ENCODE measurements around the gene CCDC85A.

The CCDC85A gene

GRCh38 chr2:56215911-56216310 lies 32.1 kb downstream of the CCDC85A start:
- Histone ChIP-seq H3K36me3 (ENCODE audit: control insufficient read depth in 4 of 4, insufficient read depth in 4 of 4, low read length in 3 of 4) (no peaks in the 10 kb centered on the region), H3K27ac (ENCODE audit: insufficient read depth in 1 of 2, low read depth in 1 of 2, low read length in 2 of 2, poor library complexity in 1 of 2, severe bottlenecking in 2 of 2) (no peak overlapping the region), H3K4me1 (ENCODE audit: control extremely low read depth in 1 of 4, control insufficient read depth in 4 of 4, insufficient read depth in 4 of 4, low read length in 3 of 4) (no peaks in the 10 kb centered on the region), H3K9me3 (ENCODE audit: control extremely low read depth in 1 of 5, control insufficient read depth in 4 of 5, insufficient read depth in 2 of 5, low read depth in 1 of 5, low read length in 4 of 5) (no peaks in the 10 kb centered on the region), H3K4me3 (ENCODE audit: control insufficient read depth in 1 of 7, extremely low read depth in 1 of 7, insufficient read depth in 4 of 7, low read depth in 2 of 7, low read length in 6 of 7) (no peak overlapping the region), H3K27me3 (replicated peaks in 2 of 5; ENCODE audit: control insufficient read depth in 4 of 5, insufficient read depth in 5 of 5, low read length in 4 of 5) (peaks cover 0 to 3% (median 0%) of the 10 kb centered on the region in 5 experiments)
- no peak for DNase-seq
- ChIA-PET POLR2A (no interaction called here), CTCF (no interaction called here)
- WGBS (ENCODE audit: insufficient coverage) = no CpG with 5 or more reads among the region's 2 CpGs

DNA sequence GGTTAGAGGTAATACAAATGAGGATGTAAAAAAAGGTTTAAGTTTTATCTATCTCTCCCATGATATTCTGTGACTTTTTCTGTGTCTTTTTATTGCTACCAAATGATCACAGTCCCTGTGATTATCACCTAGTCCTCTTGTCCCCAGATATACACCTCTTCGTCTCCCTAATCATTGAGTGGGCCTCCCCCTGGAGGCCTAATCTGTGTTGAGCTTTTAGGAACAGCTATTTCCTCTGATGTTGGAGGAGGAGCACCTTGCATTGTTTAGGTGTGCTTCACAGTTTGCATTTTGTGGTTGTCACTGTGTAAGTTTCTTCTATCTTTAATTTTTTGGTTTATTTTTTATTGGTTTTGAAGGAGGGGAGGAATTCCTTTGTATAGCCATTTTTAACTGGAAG lies 33.3 kb downstream of the CCDC85A start:
- POLR2A ChIA-PET = no interaction called here
- no peak for DNase-seq
- WGBS (ENCODE audit: insufficient coverage) = 100% methylated on average over 1 of the region's 1 CpG

DNA sequence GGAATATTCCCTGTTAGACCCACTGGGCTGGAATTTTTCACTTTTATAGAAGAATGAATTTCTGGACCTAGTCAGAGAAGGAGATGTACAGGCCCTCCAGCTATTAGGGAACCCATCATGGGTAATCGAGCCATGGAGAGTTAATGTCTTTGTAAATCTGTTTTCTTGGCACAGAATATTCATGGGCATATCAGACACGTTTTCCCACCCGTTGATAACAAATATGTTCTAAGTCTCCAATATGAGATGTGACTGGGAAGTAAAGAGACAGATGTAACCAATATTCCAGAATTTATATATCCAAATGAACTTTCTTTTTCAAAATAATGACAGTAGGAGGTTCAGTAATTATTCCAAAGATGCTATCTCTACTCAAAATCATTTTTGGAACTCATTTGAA lies 38.7 kb downstream of the CCDC85A start:
- ChIA-PET CTCF (no interaction called here), POLR2A (no interaction called here)
- H3K4me1 ChIP-seq (ENCODE audit: control extremely low read depth in 1 of 4, control insufficient read depth in 4 of 4, insufficient read depth in 4 of 4, low read length in 3 of 4) = no peaks in the 10 kb centered on the region
- no peaks in the 10 kb centered on the region for H3K36me3 ChIP-seq (ENCODE audit: control insufficient read depth in 4 of 4, insufficient read depth in 4 of 4, low read length in 3 of 4)
- H3K27ac ChIP-seq (ENCODE audit: insufficient read depth in 1 of 2, low read depth in 1 of 2, low read length in 2 of 2, poor library complexity in 1 of 2, severe bottlenecking in 2 of 2) = no peak overlapping the region
- WGBS (ENCODE audit: insufficient coverage) = 95% methylated on average over 3 of the region's 3 CpGs
- no peak overlapping the region for H3K4me3 ChIP-seq (ENCODE audit: control insufficient read depth in 1 of 7, extremely low read depth in 1 of 7, insufficient read depth in 4 of 7, low read depth in 2 of 7, low read length in 6 of 7)
- H3K9me3 ChIP-seq (ENCODE audit: control extremely low read depth in 1 of 5, control insufficient read depth in 4 of 5, insufficient read depth in 2 of 5, low read depth in 1 of 5, low read length in 4 of 5) = no peaks in the 10 kb centered on the region
- H3K27me3 ChIP-seq (replicated peaks in 2 of 5; ENCODE audit: control insufficient read depth in 4 of 5, insufficient read depth in 5 of 5, low read length in 4 of 5) = no peaks in the 10 kb centered on the region
- DNase-seq = no peak

More for the DNA sequence above, 33.3 kb downstream of the CCDC85A start:
- Histone ChIP-seq H3K27ac (ENCODE audit: insufficient read depth in 1 of 2, low read depth in 1 of 2, low read length in 2 of 2, poor library complexity in 1 of 2, severe bottlenecking in 2 of 2) (no peak overlapping the region), H3K27me3 (replicated peaks in 2 of 5; ENCODE audit: control insufficient read depth in 4 of 5, insufficient read depth in 5 of 5, low read length in 4 of 5) (no peaks in the 10 kb centered on the region), H3K36me3 (ENCODE audit: control insufficient read depth in 4 of 4, insufficient read depth in 4 of 4, low read length in 3 of 4) (no peaks in the 10 kb centered on the region), H3K9me3 (ENCODE audit: control extremely low read depth in 1 of 5, control insufficient read depth in 4 of 5, insufficient read depth in 2 of 5, low read depth in 1 of 5, low read length in 4 of 5) (no peaks in the 10 kb centered on the region), H3K4me3 (ENCODE audit: control insufficient read depth in 1 of 7, extremely low read depth in 1 of 7, insufficient read depth in 4 of 7, low read depth in 2 of 7, low read length in 6 of 7) (no peak overlapping the region), H3K4me1 (ENCODE audit: control extremely low read depth in 1 of 4, control insufficient read depth in 4 of 4, insufficient read depth in 4 of 4, low read length in 3 of 4) (no peaks in the 10 kb centered on the region)
- CTCF ChIA-PET = interaction anchor here (1.6 kb wide), 1 partner anchor 18 kb away, joined by 3 read pairs; no protein-coding TSS in a partner anchor

- no CpG with 5 or more reads among the region's 1 CpG for WGBS (ENCODE audit: insufficient coverage)
- Histone ChIP-seq H3K4me1 (ENCODE audit: control extremely low read depth in 1 of 4, control insufficient read depth in 4 of 4, insufficient read depth in 4 of 4, low read length in 3 of 4) (no peaks in the 10 kb centered on the region), H3K9me3 (ENCODE audit: control extremely low read depth in 1 of 5, control insufficient read depth in 4 of 5, insufficient read depth in 2 of 5, low read depth in 1 of 5, low read length in 4 of 5) (no peaks in the 10 kb centered on the region), H3K27ac (ENCODE audit: insufficient read depth in 1 of 2, low read depth in 1 of 2, low read length in 2 of 2, poor library complexity in 1 of 2, severe bottlenecking in 2 of 2) (no peak overlapping the region), H3K27me3 (replicated peaks in 2 of 5; ENCODE audit: control insufficient read depth in 4 of 5, insufficient read depth in 5 of 5, low read length in 4 of 5) (no peaks in the 10 kb centered on the region), H3K4me3 (ENCODE audit: control insufficient read depth in 1 of 7, extremely low read depth in 1 of 7, insufficient read depth in 4 of 7, low read depth in 2 of 7, low read length in 6 of 7) (no peak overlapping the region), H3K36me3 (ENCODE audit: control insufficient read depth in 4 of 4, insufficient read depth in 4 of 4, low read length in 3 of 4) (no peaks in the 10 kb centered on the region)
- POLR2A ChIA-PET = interaction anchor here (0.6 kb wide), 1 partner anchor 817 kb away, joined by 3 read pairs; no protein-coding TSS in a partner anchor
- DNase-seq = no peak
- CTCF ChIA-PET = interaction anchor here (0.7 kb wide), 1 partner anchor 491 kb away, joined by 3 read pairs; no protein-coding TSS in a partner anchor
Observed at GRCh38 chr2:56224316-56224715, 40.5 kb downstream of the CCDC85A start.

DNA sequence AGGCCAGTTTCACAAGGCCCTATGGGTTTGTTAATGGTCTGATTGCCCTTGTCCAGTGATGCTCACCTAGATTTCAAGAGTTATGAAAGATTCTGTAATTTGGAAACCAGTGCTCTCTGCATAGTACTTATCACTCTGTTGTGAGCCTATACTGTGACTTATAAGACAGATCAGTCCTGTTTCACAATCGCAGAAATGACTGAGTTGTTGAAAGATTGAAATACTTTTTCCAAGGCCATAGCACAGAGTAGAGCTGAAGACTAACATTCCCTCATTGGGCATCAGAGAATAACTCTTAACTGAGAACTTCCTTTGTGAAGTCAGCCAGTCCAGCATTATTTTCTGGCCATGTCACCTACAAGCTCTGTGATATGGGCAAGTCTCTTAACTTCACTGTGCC lies 44.0 kb downstream of the CCDC85A start:
- no peaks in the 10 kb centered on the region for H3K9me3 ChIP-seq (ENCODE audit: control extremely low read depth in 1 of 5, control insufficient read depth in 4 of 5, insufficient read depth in 2 of 5, low read depth in 1 of 5, low read length in 4 of 5)
- no peaks in the 10 kb centered on the region for H3K4me1 ChIP-seq (ENCODE audit: control extremely low read depth in 1 of 4, control insufficient read depth in 4 of 4, insufficient read depth in 4 of 4, low read length in 3 of 4)
- peaks cover 0 to 2% (median 0%) of the 10 kb centered on the region in 5 experiments for H3K27me3 ChIP-seq (replicated peaks in 2 of 5; ENCODE audit: control insufficient read depth in 4 of 5, insufficient read depth in 5 of 5, low read length in 4 of 5)
- ChIA-PET CTCF (no interaction called here), POLR2A (no interaction called here)
- no peaks in the 10 kb centered on the region for H3K36me3 ChIP-seq (ENCODE audit: control insufficient read depth in 4 of 4, insufficient read depth in 4 of 4, low read length in 3 of 4)
- no peak for DNase-seq
- 88% methylated on average over 1 of the region's 1 CpG for WGBS (ENCODE audit: insufficient coverage)
- H3K4me3 ChIP-seq (ENCODE audit: control insufficient read depth in 1 of 7, extremely low read depth in 1 of 7, insufficient read depth in 4 of 7, low read depth in 2 of 7, low read length in 6 of 7) = no peak overlapping the region
- H3K27ac ChIP-seq (ENCODE audit: insufficient read depth in 1 of 2, low read depth in 1 of 2, low read length in 2 of 2, poor library complexity in 1 of 2, severe bottlenecking in 2 of 2) = no peak overlapping the region

GRCh38 chr2:56229397-56230060 lies 45.7 kb downstream of the CCDC85A start:
- H3K4me3 ChIP-seq (ENCODE audit: control insufficient read depth in 1 of 7, extremely low read depth in 1 of 7, insufficient read depth in 4 of 7, low read depth in 2 of 7, low read length in 6 of 7) = no peak overlapping the region
- no peaks in the 10 kb centered on the region for H3K4me1 ChIP-seq (ENCODE audit: control extremely low read depth in 1 of 4, control insufficient read depth in 4 of 4, insufficient read depth in 4 of 4, low read length in 3 of 4)
- CTCF ChIA-PET = interaction anchor here (0.7 kb wide), 1 partner anchor 9 kb away, joined by 3 read pairs; no protein-coding TSS in a partner anchor
- H3K27ac ChIP-seq (ENCODE audit: insufficient read depth in 1 of 2, low read depth in 1 of 2, low read length in 2 of 2, poor library complexity in 1 of 2, severe bottlenecking in 2 of 2) = no peak overlapping the region
- POLR2A ChIA-PET = no interaction called here
- no peak for DNase-seq
- H3K27me3 ChIP-seq (replicated peaks in 2 of 5; ENCODE audit: control insufficient read depth in 4 of 5, insufficient read depth in 5 of 5, low read length in 4 of 5) = peaks cover 0 to 2% (median 0%) of the 10 kb centered on the region in 5 experiments
- 89% methylated on average over 5 of the region's 6 CpGs for WGBS (ENCODE audit: insufficient coverage)
- H3K9me3 ChIP-seq (ENCODE audit: control extremely low read depth in 1 of 5, control insufficient read depth in 4 of 5, insufficient read depth in 2 of 5, low read depth in 1 of 5, low read length in 4 of 5) = no peaks in the 10 kb centered on the region
- H3K36me3 ChIP-seq (ENCODE audit: control insufficient read depth in 4 of 4, insufficient read depth in 4 of 4, low read length in 3 of 4) = no peaks in the 10 kb centered on the region

DNA sequence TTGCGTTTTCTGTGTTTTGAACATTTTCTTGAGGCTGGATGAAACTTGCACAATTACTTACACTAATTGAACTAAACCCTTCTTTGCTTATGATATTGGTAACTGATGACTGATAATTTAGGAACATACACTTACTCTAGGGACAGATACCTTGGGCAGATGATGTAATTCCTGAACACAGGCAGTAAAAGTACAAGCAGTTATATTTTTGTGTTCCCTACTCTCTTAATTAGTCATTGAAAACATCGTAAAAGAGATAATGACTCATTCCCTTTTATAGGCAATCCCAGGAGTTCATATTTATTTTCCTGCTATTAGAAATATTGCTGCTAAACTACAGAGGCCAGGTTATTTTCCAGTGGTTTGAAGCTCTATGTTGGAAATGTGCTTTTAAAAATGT lies 46.4 kb downstream of the CCDC85A start:
- DNase-seq = no peak
- CTCF ChIA-PET = no interaction called here

More for the DNA sequence above, 46.4 kb downstream of the CCDC85A start:
- Histone ChIP-seq H3K27ac (ENCODE audit: insufficient read depth in 1 of 2, low read depth in 1 of 2, low read length in 2 of 2, poor library complexity in 1 of 2, severe bottlenecking in 2 of 2) (no peak overlapping the region), H3K27me3 (replicated peaks in 2 of 5; ENCODE audit: control insufficient read depth in 4 of 5, insufficient read depth in 5 of 5, low read length in 4 of 5) (peaks cover 0 to 2% (median 0%) of the 10 kb centered on the region in 5 experiments), H3K4me1 (ENCODE audit: control extremely low read depth in 1 of 4, control insufficient read depth in 4 of 4, insufficient read depth in 4 of 4, low read length in 3 of 4) (no peaks in the 10 kb centered on the region), H3K36me3 (ENCODE audit: control insufficient read depth in 4 of 4, insufficient read depth in 4 of 4, low read length in 3 of 4) (no peaks in the 10 kb centered on the region), H3K9me3 (ENCODE audit: control extremely low read depth in 1 of 5, control insufficient read depth in 4 of 5, insufficient read depth in 2 of 5, low read depth in 1 of 5, low read length in 4 of 5) (no peaks in the 10 kb centered on the region), H3K4me3 (ENCODE audit: control insufficient read depth in 1 of 7, extremely low read depth in 1 of 7, insufficient read depth in 4 of 7, low read depth in 2 of 7, low read length in 6 of 7) (no peak overlapping the region)
- WGBS (ENCODE audit: insufficient coverage) = 80% methylated on average over 1 of the region's 2 CpGs
- POLR2A ChIA-PET = no interaction called here

Measured in common myeloid progenitor, CD34-positive (primary cell).